B cell (primary cell): Measurements from ENCODE around the gene CCDC201. TPM values are rescaled to one million over a fixed set of nuclear protein-coding genes. Genes with fewer than 3 reads are reported as not detected.
"Not testable (repeated sequence)": the region's sequence is repeated elsewhere in the genome, so short reads cannot be mapped to it uniquely, and the experiment has no call there.

Experiments
- ATAC-seq: fragments of 200-7000 bp; cut with Tn5 transposase; one replicate; pipeline ENCODE4 v1.10.0; 2021; ENCODE audit warnings: low read depth, mild to moderate bottlenecking, moderate number of reproducible peaks, moderate library complexity
- CTCF ChIA-PET: fragments of 350-600 bp; sonication (Branson Sonifier 250); formaldehyde crosslinking; loops from one replicate; lab custom pipeline; 2021; ENCODE audit warnings: antibody characterized with exemption, inconsistent platforms; lab: Charles Lee
- POLR2A ChIA-PET: fragments of 350-600 bp; sonication (Branson Sonifier 250); formaldehyde crosslinking; loops from one replicate; lab custom pipeline; 2021; ENCODE audit warnings: antibody characterized with exemption; lab: Charles Lee
- DNase-seq: peaks from one replicate; pipeline ENCODE4 v3.0.0; 2013
- H2AFZ ChIP-seq: 2 replicates; pipeline ENCODE4 v1.6.1; 2012; ENCODE audit warnings: mild to moderate bottlenecking, low read depth, low read length; ENCODE audit not compliant: insufficient read depth, poor library complexity, severe bottlenecking
- H3K27ac ChIP-seq, 2 donors: 1 replicate in 1 of 2; 2 replicates in 1 of 2; pipeline ENCODE4 v1.5.1; 2012 to 2013; ENCODE audit warnings: low read length in 2 of 2, mild to moderate bottlenecking in 2 of 2, moderate library complexity in 1 of 2
- H3K27me3 ChIP-seq, 4 experiments: fragments of 200-600 bp in 1 of 4; sonication (generic) in 1 of 4; replicated peaks in 1 of 4; 1 replicate in 2 of 4; 2 replicates in 2 of 4; pipeline versions ENCODE4 v1.6.1 to v1.7.0; 2013 to 2016; ENCODE audit warnings: low read length in 3 of 4, mild to moderate bottlenecking in 2 of 4, mixed read lengths in 1 of 4, moderate library complexity in 1 of 4; ENCODE audit not compliant: insufficient read depth in 4 of 4, control insufficient read depth in 3 of 4; ENCODE audit errors: control extremely low read depth in 1 of 4
- H3K36me3 ChIP-seq, 2 experiments: replicated peaks in 1 of 2; 1 replicate in 1 of 2; 2 replicates in 1 of 2; pipeline versions ENCODE4 v1.6.1 to v1.7.1; 2013; ENCODE audit warnings: low read length in 1 of 2; ENCODE audit not compliant: insufficient read depth in 2 of 2, control insufficient read depth in 1 of 2; ENCODE audit errors: control extremely low read depth in 1 of 2, extremely low read depth in 1 of 2
- H3K4me1 ChIP-seq, 2 donors: fragments of 200-600 bp in 1 of 2; sonication (generic) in 1 of 2; 1 replicate in 1 of 2; 2 replicates in 1 of 2; pipeline versions ENCODE4 v1.5.1 to v1.6.1; 2013 to 2017; ENCODE audit warnings: low read length in 2 of 2; ENCODE audit not compliant: control insufficient read depth in 2 of 2, insufficient read depth in 2 of 2
- H3K4me2 ChIP-seq: replicated peaks from 2 replicates; pipeline ENCODE3; 2012; ENCODE audit warnings: mild to moderate bottlenecking, low read depth, low read length; ENCODE audit not compliant: poor library complexity, severe bottlenecking
- H3K4me3 ChIP-seq, 5 experiments: fragments of 200-600 bp in 1 of 5; sonication (generic) in 1 of 5; 1 replicate in 3 of 5; 2 replicates in 2 of 5; pipeline versions ENCODE4 v1.5.1 to v1.7.0; 2011 to 2016; ENCODE audit warnings: low read length in 4 of 5, mild to moderate bottlenecking in 4 of 5, low read depth in 2 of 5, control low read depth in 1 of 5, moderate library complexity in 1 of 5; ENCODE audit not compliant: insufficient read depth in 1 of 5; ENCODE audit errors: control extremely low read depth in 1 of 5, extremely low read depth in 1 of 5
- H3K79me2 ChIP-seq: fragments of 200-600 bp; sonication (generic); one replicate; pipeline ENCODE4 v1.6.0; 2016; ENCODE audit warnings: low read length; ENCODE audit not compliant: control insufficient read depth, insufficient read depth
- H3K9ac ChIP-seq: fragments of 200-600 bp; sonication (generic); 2 replicates; pipeline ENCODE4 v1.6.1; 2017; ENCODE audit warnings: mild to moderate bottlenecking, low read length, moderate library complexity
- H3K9me3 ChIP-seq, 3 donors: one replicate each; pipeline versions ENCODE4 v1.6.1 to v1.7.1; 2013; ENCODE audit warnings: low read length in 2 of 3; ENCODE audit not compliant: control insufficient read depth in 2 of 3, insufficient read depth in 1 of 3; ENCODE audit errors: control extremely low read depth in 1 of 3
- H4K20me1 ChIP-seq: 2 replicates; pipeline ENCODE4 v1.6.0; 2012; ENCODE audit warnings: mild to moderate bottlenecking, low read length; ENCODE audit not compliant: insufficient read depth, control insufficient read depth, poor library complexity, severe bottlenecking
- H3K27ac Mint-ChIP-seq: one replicate; pipeline ENCODE4 v1.8.0; 2021; ENCODE audit warnings: mixed read lengths
- H3K27me3 Mint-ChIP-seq: one replicate; pipeline ENCODE4 v1.8.0; 2021; ENCODE audit warnings: mixed read lengths
- H3K4me1 Mint-ChIP-seq: one replicate; pipeline ENCODE4 v1.8.0; 2021; ENCODE audit warnings: mixed read lengths
- H3K4me3 Mint-ChIP-seq: one replicate; pipeline ENCODE4 v1.8.0; 2021; ENCODE audit warnings: mixed read lengths
- H3K9me3 Mint-ChIP-seq: one replicate; pipeline ENCODE4 v1.8.0; 2022; ENCODE audit warnings: mixed read lengths; ENCODE audit not compliant: insufficient read depth
- CTCF ChIP-seq: fragments of 200-600 bp; IDR thresholded peaks from one replicate; pipeline ENCODE4 v1.8.0; 2022; ENCODE audit warnings: antibody characterized with exemption, mild to moderate bottlenecking
- EZH2 ChIP-seq: IDR thresholded peaks from 2 replicates; pipeline ENCODE4 v1.6.1; 2012; ENCODE audit warnings: borderline replicate concordance, low read depth, mild to moderate bottlenecking, moderate library complexity, low read length; ENCODE audit not compliant: insufficient read depth, poor library complexity, severe bottlenecking
- WGBS: methylation state at CpG from one replicate; pipeline ENCODE4 v1.1.5; 2013; ENCODE audit warnings: missing lambda C conversion rate; ENCODE audit not compliant: insufficient coverage; 5-methylcytosine and 5-hydroxymethylcytosine counted together
- intact Hi-C: fragments of 100-400 bp; cut with micrococcal nuclease; formaldehyde crosslinking; loops from one replicate; pipeline ENCODE4 v1.10.0; 2022
- polyA plus RNA-seq: library from polyadenylated mRNA; depleted of rRNA; stranded (reverse); fragments of >200 nt; gene quantifications from 2 replicates; pipeline ENCODE4 v1.2.3, GENCODE V29; 2012
- total RNA-seq, 2 donors: library from RNA; stranded (reverse); fragments of 120-200 nt in 1 of 2; gene quantifications; 1 replicate in 1 of 2; 2 replicates in 1 of 2; pipeline versions ENCODE4 v1.2.3 to v1.2.4, GENCODE V29; 2013 to 2022

CCDC201 gene
- total and polyA plus RNA-seq, 2 donors (not counting 1 experiment from before 2014, with no cell fraction given): not detected

GRCh38 chr7:45863715-45864114 lies 9.2 kb downstream of the CCDC201 start:
- no peak overlapping the region for H3K4me3 ChIP-seq
- ChIA-PET POLR2A (no interaction called here), CTCF (no interaction called here)
- intact Hi-C loops: no loop called here
- DNase-seq (no peak), ATAC-seq (no peak)
- H2AFZ ChIP-seq: no peak overlapping the region
- no peak overlapping the region for H3K9ac ChIP-seq
- Mint-ChIP-seq H3K27me3 (peaks cover 25% of the 10 kb centered on the region), H3K9me3 (peaks cover 5% of the 10 kb centered on the region), H3K4me3 (no peak overlapping the region), H3K27ac (no peak overlapping the region), H3K4me1 (no peaks in the 10 kb centered on the region)
- H3K4me2 ChIP-seq: no peak overlapping the region
- no peaks in the 10 kb centered on the region for H3K36me3 ChIP-seq
- TF ChIP-seq EZH2 (no peak), CTCF (no peak)
- no peaks in the 10 kb centered on the region for H3K79me2 ChIP-seq
- H3K27ac ChIP-seq: no peak overlapping the region
- no peaks in the 10 kb centered on the region for H3K4me1 ChIP-seq
- H3K27me3 ChIP-seq: peaks cover 0 to 9% (median 2%) of the 10 kb centered on the region in 4 experiments
- peaks cover 0 to 4% (median 0%) of the 10 kb centered on the region in 3 donors for H3K9me3 ChIP-seq
- 80% methylated on average over 9 of the region's 9 CpGs for WGBS
- no peaks in the 10 kb centered on the region for H4K20me1 ChIP-seq

DNA sequence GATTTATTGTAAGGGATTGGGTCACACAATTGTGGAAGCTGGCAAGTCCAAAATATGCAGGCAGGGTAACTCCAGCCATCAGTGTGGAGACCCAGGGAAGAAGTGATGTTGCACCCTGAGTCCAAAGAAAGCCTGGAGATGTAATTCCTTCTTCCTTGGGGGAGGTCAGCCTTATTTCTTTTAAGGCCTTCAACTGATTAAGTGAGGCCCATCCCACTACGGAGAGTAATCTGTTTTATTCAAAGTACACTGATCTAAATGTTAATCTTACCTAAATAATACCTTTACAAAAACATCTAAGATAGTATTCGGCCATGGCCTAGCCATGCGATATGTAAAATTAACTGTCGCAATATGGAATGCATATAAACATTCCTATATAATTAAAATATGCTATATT lies 16.0 kb downstream of the CCDC201 start:
- H3K27me3 ChIP-seq, H3K9ac ChIP-seq, CTCF ChIA-PET, H3K4me3 Mint-ChIP-seq, POLR2A ChIA-PET, H3K9me3 ChIP-seq, intact Hi-C loops, H3K27ac ChIP-seq, H3K4me1 ChIP-seq, DNase-seq, H3K27ac Mint-ChIP-seq, H4K20me1 ChIP-seq, H3K4me3 ChIP-seq, H3K79me2 ChIP-seq, H3K4me2 ChIP-seq, H3K9me3 Mint-ChIP-seq, ATAC-seq, H2AFZ ChIP-seq, H3K4me1 Mint-ChIP-seq, H3K36me3 ChIP-seq: not testable (repeated sequence)
- 100% methylated on average over 1 of the region's 4 CpGs for WGBS
- peaks cover 24% of the 10 kb centered on the region for H3K27me3 Mint-ChIP-seq

- H3K27me3 ChIP-seq, H3K4me1 Mint-ChIP-seq, H3K9me3 Mint-ChIP-seq, ATAC-seq, H3K4me3 Mint-ChIP-seq, H3K4me3 ChIP-seq, H4K20me1 ChIP-seq, H3K36me3 ChIP-seq, H3K27ac Mint-ChIP-seq, H3K9ac ChIP-seq, H3K4me2 ChIP-seq, H3K27ac ChIP-seq, H3K4me1 ChIP-seq, H2AFZ ChIP-seq, H3K9me3 ChIP-seq, H3K79me2 ChIP-seq, POLR2A ChIA-PET, DNase-seq: not testable (repeated sequence)
- CTCF ChIA-PET: interaction anchor here (2.7 kb wide), 1 partner anchor 701 kb away, joined by 27 read pairs; no protein-coding TSS in a partner anchor
- intact Hi-C loops: loop anchor here (2.0 kb wide), 1 partner anchor 193 kb away; no protein-coding TSS in a partner anchor
- 38% methylated on average over 1 of the region's 3 CpGs for WGBS
- peaks cover 18% of the 10 kb centered on the region for H3K27me3 Mint-ChIP-seq
Observed at GRCh38 chr7:45855680-45856079, 17.2 kb downstream of the CCDC201 start.
